ENCODE data around the gene SOST.

SOST gene

GRCh38 chr17:43709210-43709609 lies 49.4 kb downstream of the SOST start:
- DNase-seq (ENCODE audit: low read depth in 2 of 3, low spot score in 1 of 3) = no peak

GRCh38 chr17:43707184-43707583 lies 51.4 kb downstream of the SOST start:
- no peak for DNase-seq (ENCODE audit: low read depth in 2 of 3, low spot score in 1 of 3)

- no peak for DNase-seq (ENCODE audit: low read depth in 2 of 3, low spot score in 1 of 3)
These were observed 52.4 kb downstream of the SOST start for GRCh38 chr17:43706235-43706634.
